ENCODE data around the gene OR6Y1. TPM values are rescaled to one million over a fixed set of nuclear protein-coding genes. Genes with fewer than 3 reads are reported as not detected.

The OR6Y1 gene
- total RNA-seq, 3 donors from 2014 or later = not detected

DNA sequence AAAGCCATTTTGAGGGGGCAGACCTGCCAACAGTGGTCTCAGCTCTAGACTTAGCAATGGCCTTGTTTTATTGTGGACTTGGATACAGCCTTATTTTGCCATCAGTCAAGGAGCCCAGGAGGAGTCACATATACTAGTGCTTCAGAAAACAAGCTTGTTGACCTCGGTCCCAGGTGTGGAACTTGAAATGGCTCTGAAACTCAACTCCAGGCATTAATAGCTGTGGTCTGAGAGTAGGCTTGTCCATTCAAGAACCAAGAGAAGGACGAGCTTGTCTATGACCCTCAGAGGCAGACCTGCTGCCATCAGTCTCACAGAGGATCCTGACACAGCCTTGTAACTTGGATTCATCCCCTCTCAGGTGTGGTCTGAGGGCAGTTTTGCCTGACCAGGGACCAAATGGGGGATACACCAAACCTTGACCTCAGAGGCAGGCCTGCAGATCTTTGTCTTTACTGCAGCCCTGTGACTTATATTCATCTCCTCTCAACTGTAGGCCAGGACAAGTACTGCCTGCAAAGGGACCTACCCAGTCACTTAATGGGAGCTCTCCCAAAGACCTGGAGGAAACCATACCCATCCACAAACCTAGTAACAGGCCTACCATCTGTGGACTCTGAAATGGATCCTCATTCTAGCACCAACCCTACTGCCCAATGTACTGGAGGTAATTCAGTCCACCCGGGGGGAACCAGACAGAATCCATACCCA lies 33.1 kb downstream of the OR6Y1 start:
- H3K36me3 ChIP-seq (ENCODE audit: low read depth) = no peaks in the 10 kb centered on the region
- intact Hi-C loops (cut with DNase I, micrococcal nuclease) = no loop called here
- no peak for DNase-seq
- no peaks in the 10 kb centered on the region for H3K4me1 ChIP-seq (ENCODE audit: low read depth)
- H3K9me3 ChIP-seq = no peaks in the 10 kb centered on the region
- TF ChIP-seq, protein P1, sequence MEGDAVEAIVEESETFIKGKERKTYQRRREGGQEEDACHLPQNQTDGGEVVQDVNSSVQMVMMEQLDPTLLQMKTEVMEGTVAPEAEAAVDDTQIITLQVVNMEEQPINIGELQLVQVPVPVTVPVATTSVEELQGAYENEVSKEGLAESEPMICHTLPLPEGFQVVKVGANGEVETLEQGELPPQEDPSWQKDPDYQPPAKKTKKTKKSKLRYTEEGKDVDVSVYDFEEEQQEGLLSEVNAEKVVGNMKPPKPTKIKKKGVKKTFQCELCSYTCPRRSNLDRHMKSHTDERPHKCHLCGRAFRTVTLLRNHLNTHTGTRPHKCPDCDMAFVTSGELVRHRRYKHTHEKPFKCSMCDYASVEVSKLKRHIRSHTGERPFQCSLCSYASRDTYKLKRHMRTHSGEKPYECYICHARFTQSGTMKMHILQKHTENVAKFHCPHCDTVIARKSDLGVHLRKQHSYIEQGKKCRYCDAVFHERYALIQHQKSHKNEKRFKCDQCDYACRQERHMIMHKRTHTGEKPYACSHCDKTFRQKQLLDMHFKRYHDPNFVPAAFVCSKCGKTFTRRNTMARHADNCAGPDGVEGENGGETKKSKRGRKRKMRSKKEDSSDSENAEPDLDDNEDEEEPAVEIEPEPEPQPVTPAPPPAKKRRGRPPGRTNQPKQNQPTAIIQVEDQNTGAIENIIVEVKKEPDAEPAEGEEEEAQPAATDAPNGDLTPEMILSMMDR (IDR thresholded peaks at IDR 0.05) = no peak
- no peak overlapping the region for H3K4me3 ChIP-seq
- ATAC-seq = no peak

DNA sequence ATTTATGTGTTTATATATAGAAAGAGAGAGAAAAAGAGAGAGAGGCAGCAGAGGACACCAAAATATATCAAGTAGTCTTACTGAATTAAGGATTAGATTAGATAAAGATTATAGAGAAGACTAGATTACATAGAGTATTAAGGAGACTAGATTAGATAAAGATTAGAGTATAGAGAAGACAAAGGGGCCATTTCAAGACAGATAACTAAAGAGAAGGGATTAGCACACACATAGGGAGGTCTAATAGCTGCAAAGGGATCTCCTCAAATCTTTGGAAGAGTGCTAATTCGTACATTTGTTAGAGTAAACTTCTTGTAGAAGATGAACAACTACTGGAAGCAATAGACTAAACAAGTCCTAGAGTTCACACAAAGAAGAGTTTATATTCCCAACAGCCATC lies 34.2 kb downstream of the OR6Y1 start:
- TF ChIP-seq, protein P1 (IDR thresholded peaks at IDR 0.05) = no peak
- DNase-seq (no peak), ATAC-seq (no peak)
- intact Hi-C loops (cut with DNase I, micrococcal nuclease) = no loop called here
- no peaks in the 10 kb centered on the region for H3K4me1 ChIP-seq (ENCODE audit: low read depth)
- no peak overlapping the region for H3K4me3 ChIP-seq
- H3K36me3 ChIP-seq (ENCODE audit: low read depth) = no peaks in the 10 kb centered on the region
- no peaks in the 10 kb centered on the region for H3K9me3 ChIP-seq

- ATAC-seq (no peak), DNase-seq (no peak)
- TF ChIP-seq, protein P1 (IDR thresholded peaks at IDR 0.05) = no peak
- H3K9me3 ChIP-seq = no peaks in the 10 kb centered on the region
- H3K4me1 ChIP-seq (ENCODE audit: low read depth) = no peaks in the 10 kb centered on the region
- intact Hi-C loops (cut with DNase I, micrococcal nuclease) = no loop called here
- no peak overlapping the region for H3K4me3 ChIP-seq
- H3K36me3 ChIP-seq (ENCODE audit: low read depth) = no peaks in the 10 kb centered on the region
Measured at GRCh38 chr1:158516966-158517365, 37.2 kb downstream of the OR6Y1 start.

- intact Hi-C loops (cut with DNase I, micrococcal nuclease) = no loop called here
- Histone ChIP-seq H3K4me1 (ENCODE audit: low read depth) (no peaks in the 10 kb centered on the region), H3K36me3 (ENCODE audit: low read depth) (no peaks in the 10 kb centered on the region), H3K9me3 (no peaks in the 10 kb centered on the region), H3K4me3 (no peak overlapping the region)
- TF ChIP-seq, protein P1 (IDR thresholded peaks at IDR 0.05) = no peak
- ATAC-seq (no peak), DNase-seq (no peak)
Measured at GRCh38 chr1:158509471-158510156, 44.6 kb downstream of the OR6Y1 start.

DNA sequence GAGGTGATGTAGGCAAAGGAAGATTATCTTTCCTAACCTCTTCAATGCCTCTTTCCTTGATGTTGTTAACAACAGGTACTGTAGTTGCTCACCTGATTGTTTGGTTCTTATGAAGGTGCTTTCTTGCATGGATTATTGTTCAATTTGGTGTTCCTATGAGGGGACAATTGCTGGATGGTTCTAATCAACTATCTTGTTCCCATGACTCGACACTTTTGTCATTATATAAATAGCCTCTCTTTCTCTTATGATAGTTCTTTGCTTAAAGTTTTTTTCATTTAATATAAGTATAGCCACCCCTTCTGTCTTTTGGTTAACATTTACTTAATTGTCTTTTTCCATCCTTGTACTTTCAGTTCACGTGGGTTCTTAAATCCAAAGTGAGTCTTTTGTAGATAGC lies 46.7 kb downstream of the OR6Y1 start:
- H3K4me1 ChIP-seq (ENCODE audit: low read depth) = no peaks in the 10 kb centered on the region
- ATAC-seq (no peak), DNase-seq (no peak)
- intact Hi-C loops (cut with DNase I, micrococcal nuclease) = no loop called here
- H3K9me3 ChIP-seq = no peaks in the 10 kb centered on the region
- TF ChIP-seq, protein P1 (IDR thresholded peaks at IDR 0.05) = no peak
- no peak overlapping the region for H3K4me3 ChIP-seq
- H3K36me3 ChIP-seq (ENCODE audit: low read depth) = no peaks in the 10 kb centered on the region

Measured in mucosa of descending colon (tissue), 3 donors.